ENCODE measurements around the gene OR51G1.

OR51G1 gene

DNA sequence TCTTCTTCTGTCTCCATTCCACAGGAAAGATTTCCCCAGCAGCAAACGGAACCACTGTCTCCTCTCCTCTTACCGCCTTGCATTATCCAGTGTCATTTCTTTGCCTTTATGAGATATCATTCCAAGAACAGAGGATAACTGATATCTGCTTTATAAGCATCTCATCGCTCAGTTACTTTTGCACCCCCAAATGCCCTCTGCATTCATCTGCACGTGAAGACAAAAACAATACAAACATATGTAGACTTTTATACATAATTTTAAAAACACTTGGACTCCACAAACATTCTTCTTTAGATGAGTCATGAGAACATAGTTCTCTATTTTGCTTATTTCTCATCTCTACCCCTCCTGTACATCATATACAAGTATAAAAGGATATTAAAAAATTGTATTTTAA lies 43.0 kb downstream of the OR51G1 start:
- H3K4me3 ChIP-seq (ENCODE audit: low read depth, low read length), result no peak overlapping the region

Data from iPS-11a (cell line).